HUES64 (cell line): Measurements from ENCODE around the gene KANSL1.
"Not testable (repeated sequence)": the region's sequence is repeated elsewhere in the genome, so short reads cannot be mapped to it uniquely, and the experiment has no call there.

Experiments used
- H3K27ac ChIP-seq: 2 replicates; pipeline ENCODE4 v1.7.0; 2013; ENCODE audit warnings: low read depth, low read length, inconsistent platforms
- H3K27me3 ChIP-seq: 2 replicates; pipeline ENCODE4 v1.6.1; 2013; ENCODE audit warnings: mild to moderate bottlenecking, low read length; ENCODE audit not compliant: insufficient read depth
- H3K36me3 ChIP-seq: 2 replicates; pipeline ENCODE4 v1.6.1; 2013; ENCODE audit warnings: mild to moderate bottlenecking, low read length; ENCODE audit not compliant: insufficient read depth
- H3K4me1 ChIP-seq: 2 replicates; pipeline ENCODE4 v1.6.1; 2013; ENCODE audit warnings: mild to moderate bottlenecking, low read length, moderate library complexity; ENCODE audit not compliant: insufficient read depth
- H3K4me3 ChIP-seq: 2 replicates; pipeline ENCODE4 v1.5.1; 2013; ENCODE audit warnings: mild to moderate bottlenecking, low read length, moderate library complexity
- H3K9ac ChIP-seq: 2 replicates; pipeline ENCODE4 v1.6.1; 2013; ENCODE audit warnings: mild to moderate bottlenecking, low read depth, low read length
- H3K9me3 ChIP-seq: 2 replicates; pipeline ENCODE4 v1.6.1; 2013; ENCODE audit warnings: low read depth, low read length; ENCODE audit not compliant: insufficient read depth
- WGBS: fragments of 150-250, 120-280 bp; methylation state at CpG from one replicate; pipeline ENCODE4 v1.1.7; 2013; ENCODE audit warnings: missing lambda C conversion rate; 5-methylcytosine and 5-hydroxymethylcytosine counted together

KANSL1 gene

GRCh38 chr17:46088595-46088994 lies 104.6 kb downstream of the KANSL1 start:
- H3K27ac ChIP-seq = no peak overlapping the region
- no peak overlapping the region for H3K9ac ChIP-seq
- H3K4me3 ChIP-seq = no peak overlapping the region
- H3K36me3 ChIP-seq = peaks cover 48% of the 10 kb centered on the region
- no peaks in the 10 kb centered on the region for H3K4me1 ChIP-seq
- WGBS = 100% methylated on average over 2 of the region's 2 CpGs
- H3K9me3 ChIP-seq = no peaks in the 10 kb centered on the region
- no peaks in the 10 kb centered on the region for H3K27me3 ChIP-seq

GRCh38 chr17:46087871-46088270 lies 105.4 kb downstream of the KANSL1 start:
- not testable (repeated sequence) for H3K4me3 ChIP-seq, H3K4me1 ChIP-seq, H3K9ac ChIP-seq, H3K27ac ChIP-seq, H3K27me3 ChIP-seq, H3K9me3 ChIP-seq
- WGBS = 86% methylated on average over 4 of the region's 4 CpGs
- peaks cover 41% of the 10 kb centered on the region for H3K36me3 ChIP-seq

- WGBS = 97% methylated on average over 4 of the region's 4 CpGs
- Histone ChIP-seq H3K9ac (no peak overlapping the region), H3K4me3 (no peak overlapping the region), H3K4me1 (peaks cover 9% of the 10 kb centered on the region; the same call in 1 of the 2 replicates), H3K27ac (no peak overlapping the region), H3K36me3 (peaks cover 35% of the 10 kb centered on the region), H3K27me3 (no peaks in the 10 kb centered on the region), H3K9me3 (no peaks in the 10 kb centered on the region)
Observed at GRCh38 chr17:46086821-46087220, 106.4 kb downstream of the KANSL1 start.

- no peaks in the 10 kb centered on the region for H3K9me3 ChIP-seq
- H3K4me1 ChIP-seq = peaks cover 15% of the 10 kb centered on the region; the same call in 1 of the 2 replicates
- H3K4me3 ChIP-seq = no peak overlapping the region
- H3K9ac ChIP-seq = no peak overlapping the region
- no peaks in the 10 kb centered on the region for H3K27me3 ChIP-seq
- no peak overlapping the region for H3K27ac ChIP-seq
- WGBS = 92% methylated on average over 5 of the region's 6 CpGs
- H3K36me3 ChIP-seq = peaks cover 36% of the 10 kb centered on the region
Observed at GRCh38 chr17:46085522-46085921, 107.7 kb downstream of the KANSL1 start.

- Histone ChIP-seq H3K9ac (0 out of 2 replicates have a peak overlapping the region, but pooled peaks have one; percentile 10), H3K9me3 (no peaks in the 10 kb centered on the region), H3K27ac (no peak overlapping the region), H3K27me3 (no peaks in the 10 kb centered on the region), H3K4me1 (peaks cover 15% of the 10 kb centered on the region; the same call in 1 of the 2 replicates), H3K36me3 (peaks cover 39% of the 10 kb centered on the region), H3K4me3 (no peak overlapping the region)
- 80% methylated on average over 2 of the region's 2 CpGs for WGBS
Observed at GRCh38 chr17:46082257-46082656, 111.0 kb downstream of the KANSL1 start.

GRCh38 chr17:46081018-46081320 lies 112.3 kb downstream of the KANSL1 start:
- Histone ChIP-seq H3K9me3 (no peaks in the 10 kb centered on the region), H3K4me1 (peaks cover 15% of the 10 kb centered on the region; the same call in 1 of the 2 replicates), H3K36me3 (peaks cover 39% of the 10 kb centered on the region), H3K27me3 (no peaks in the 10 kb centered on the region), H3K9ac (no peak overlapping the region), H3K4me3 (no peak overlapping the region), H3K27ac (no peak overlapping the region)

GRCh38 chr17:46080118-46081017 lies 112.9 kb downstream of the KANSL1 start:
- Histone ChIP-seq H3K27ac (no peak overlapping the region), H3K4me3 (no peak overlapping the region), H3K36me3 (peaks cover 45% of the 10 kb centered on the region), H3K4me1 (peaks cover 15% of the 10 kb centered on the region; the same call in 1 of the 2 replicates), H3K9ac (no peak overlapping the region), H3K27me3 (no peaks in the 10 kb centered on the region), H3K9me3 (no peaks in the 10 kb centered on the region)
- WGBS = 91% methylated on average over 3 of the region's 6 CpGs

GRCh38 chr17:46078675-46079074 lies 114.6 kb downstream of the KANSL1 start:
- H3K4me1 ChIP-seq = peaks cover 29% of the 10 kb centered on the region
- no peaks in the 10 kb centered on the region for H3K9me3 ChIP-seq
- H3K4me3 ChIP-seq = no peak overlapping the region
- WGBS = 93% methylated on average over 4 of the region's 4 CpGs
- H3K27ac ChIP-seq = no peak overlapping the region
- no peaks in the 10 kb centered on the region for H3K27me3 ChIP-seq
- no peak overlapping the region for H3K9ac ChIP-seq
- peaks cover 49% of the 10 kb centered on the region for H3K36me3 ChIP-seq

- Histone ChIP-seq H3K27me3 (no peaks in the 10 kb centered on the region), H3K9ac (no peak overlapping the region), H3K36me3 (peaks cover 32% of the 10 kb centered on the region), H3K9me3 (no peaks in the 10 kb centered on the region), H3K4me3 (no peak overlapping the region), H3K27ac (no peak overlapping the region), H3K4me1 (peaks cover 43% of the 10 kb centered on the region)
- WGBS = no CpG with 5 or more reads among the region's 1 CpG
Observed at GRCh38 chr17:46074540-46074939, 118.7 kb downstream of the KANSL1 start.

- Histone ChIP-seq H3K36me3 (peaks cover 19% of the 10 kb centered on the region), H3K9me3 (no peaks in the 10 kb centered on the region)
Observed at GRCh38 chr17:46072998-46073397, 120.2 kb downstream of the KANSL1 start.

GRCh38 chr17:46071796-46072195 lies 121.4 kb downstream of the KANSL1 start:
- Histone ChIP-seq H3K9me3 (no peaks in the 10 kb centered on the region), H3K27ac (peak overlapping the region; percentile 42; the same call in 1 of the 2 replicates), H3K9ac (no peak overlapping the region), H3K4me3 (no peak overlapping the region), H3K36me3 (peaks cover 27% of the 10 kb centered on the region), H3K27me3 (no peaks in the 10 kb centered on the region), H3K4me1 (peaks cover 43% of the 10 kb centered on the region)
- WGBS = 82% methylated on average over 3 of the region's 5 CpGs

More at GRCh38 chr17:46072998-46073397, 120.2 kb downstream of the KANSL1 start:
- Histone ChIP-seq H3K27ac (peak overlapping the region; percentile 4; the same call in 1 of the 2 replicates), H3K9ac (no peak overlapping the region), H3K4me3 (no peak overlapping the region), H3K4me1 (peaks cover 43% of the 10 kb centered on the region), H3K27me3 (no peaks in the 10 kb centered on the region)
- no CpG with 5 or more reads among the region's 1 CpG for WGBS
